ENCODE data around the gene SBDS. TPM values are rescaled to one million over a fixed set of nuclear protein-coding genes. Genes with fewer than 3 reads are reported as not detected.
A peak's percentile ranks its signal among the peaks of the same experiment; 100 is the strongest.
"Not testable (repeated sequence)": the region's sequence is repeated elsewhere in the genome, so short reads cannot be mapped to it uniquely, and the experiment has no call there.

SBDS gene
- polyA plus RNA-seq, 2 of the 4 experiments (the other 2 are of a cell fraction) = 82.7 to 101 TPM

DNA sequence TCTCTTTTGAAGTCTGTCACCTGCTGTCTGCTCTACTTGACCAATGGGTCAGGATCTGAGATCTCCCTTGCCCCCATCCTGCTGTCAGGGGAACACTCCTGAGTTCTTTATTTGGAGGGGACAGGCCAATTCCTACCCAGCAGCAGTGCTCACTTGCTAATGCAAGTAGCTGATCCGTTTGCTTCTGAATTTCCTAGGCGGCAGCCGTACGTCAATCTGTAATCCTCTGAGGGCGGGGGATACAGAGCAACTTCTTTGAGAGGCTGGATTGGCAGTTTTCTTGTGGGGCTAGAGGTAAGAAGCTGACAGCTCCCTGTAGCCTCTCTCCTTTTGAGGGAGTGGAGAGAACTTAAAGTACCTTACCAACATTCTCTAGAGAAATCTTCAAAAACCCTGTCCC lies 37.9 kb upstream of the SBDS start:
- TF ChIP-seq KDM5A (IDR thresholded peaks at IDR 0.05) = no peak
- no peak for TF ChIP-seq TP53 (CRISPR knock-in tag; IDR thresholded peaks at IDR 0.05)
- TF ChIP-seq HOXB13 (CRISPR knock-in tag; IDR thresholded peaks at IDR 0.05; ENCODE audit: low read depth) = no peak
- TF ChIP-seq, protein P1, sequence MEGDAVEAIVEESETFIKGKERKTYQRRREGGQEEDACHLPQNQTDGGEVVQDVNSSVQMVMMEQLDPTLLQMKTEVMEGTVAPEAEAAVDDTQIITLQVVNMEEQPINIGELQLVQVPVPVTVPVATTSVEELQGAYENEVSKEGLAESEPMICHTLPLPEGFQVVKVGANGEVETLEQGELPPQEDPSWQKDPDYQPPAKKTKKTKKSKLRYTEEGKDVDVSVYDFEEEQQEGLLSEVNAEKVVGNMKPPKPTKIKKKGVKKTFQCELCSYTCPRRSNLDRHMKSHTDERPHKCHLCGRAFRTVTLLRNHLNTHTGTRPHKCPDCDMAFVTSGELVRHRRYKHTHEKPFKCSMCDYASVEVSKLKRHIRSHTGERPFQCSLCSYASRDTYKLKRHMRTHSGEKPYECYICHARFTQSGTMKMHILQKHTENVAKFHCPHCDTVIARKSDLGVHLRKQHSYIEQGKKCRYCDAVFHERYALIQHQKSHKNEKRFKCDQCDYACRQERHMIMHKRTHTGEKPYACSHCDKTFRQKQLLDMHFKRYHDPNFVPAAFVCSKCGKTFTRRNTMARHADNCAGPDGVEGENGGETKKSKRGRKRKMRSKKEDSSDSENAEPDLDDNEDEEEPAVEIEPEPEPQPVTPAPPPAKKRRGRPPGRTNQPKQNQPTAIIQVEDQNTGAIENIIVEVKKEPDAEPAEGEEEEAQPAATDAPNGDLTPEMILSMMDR (IDR thresholded peaks at IDR 0.05) = no peak
- TF ChIP-seq, protein P2, sequence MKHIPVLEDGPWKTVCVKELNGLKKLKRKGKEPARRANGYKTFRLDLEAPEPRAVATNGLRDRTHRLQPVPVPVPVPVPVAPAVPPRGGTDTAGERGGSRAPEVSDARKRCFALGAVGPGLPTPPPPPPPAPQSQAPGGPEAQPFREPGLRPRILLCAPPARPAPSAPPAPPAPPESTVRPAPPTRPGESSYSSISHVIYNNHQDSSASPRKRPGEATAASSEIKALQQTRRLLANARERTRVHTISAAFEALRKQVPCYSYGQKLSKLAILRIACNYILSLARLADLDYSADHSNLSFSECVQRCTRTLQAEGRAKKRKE (CRISPR knock-in tag; IDR thresholded peaks at IDR 0.05; ENCODE audit: low read depth) = no peak
- no peak for TF ChIP-seq SMC3 (IDR thresholded peaks at IDR 0.05)
- TF ChIP-seq, protein P3, sequence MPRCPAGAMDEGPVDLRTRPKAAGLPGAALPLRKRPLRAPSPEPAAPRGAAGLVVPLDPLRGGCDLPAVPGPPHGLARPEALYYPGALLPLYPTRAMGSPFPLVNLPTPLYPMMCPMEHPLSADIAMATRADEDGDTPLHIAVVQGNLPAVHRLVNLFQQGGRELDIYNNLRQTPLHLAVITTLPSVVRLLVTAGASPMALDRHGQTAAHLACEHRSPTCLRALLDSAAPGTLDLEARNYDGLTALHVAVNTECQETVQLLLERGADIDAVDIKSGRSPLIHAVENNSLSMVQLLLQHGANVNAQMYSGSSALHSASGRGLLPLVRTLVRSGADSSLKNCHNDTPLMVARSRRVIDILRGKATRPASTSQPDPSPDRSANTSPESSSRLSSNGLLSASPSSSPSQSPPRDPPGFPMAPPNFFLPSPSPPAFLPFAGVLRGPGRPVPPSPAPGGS (IDR thresholded peaks at IDR 0.05) = no peak
- no peak for TF ChIP-seq KDM1A (IDR thresholded peaks at IDR 0.05; ENCODE audit: low read depth)
- TF ChIP-seq, protein P4, sequence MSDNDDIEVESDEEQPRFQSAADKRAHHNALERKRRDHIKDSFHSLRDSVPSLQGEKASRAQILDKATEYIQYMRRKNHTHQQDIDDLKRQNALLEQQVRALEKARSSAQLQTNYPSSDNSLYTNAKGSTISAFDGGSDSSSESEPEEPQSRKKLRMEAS (IDR thresholded peaks at IDR 0.05) = no peak
- TF ChIP-seq ESRRA (IDR thresholded peaks at IDR 0.05; ENCODE audit: borderline replicate concordance, low read length) = no peak
- no peak for TF ChIP-seq MAZ (IDR thresholded peaks at IDR 0.05; ENCODE audit: borderline replicate concordance, low read depth, low read length)
- TF ChIP-seq, protein P5, sequence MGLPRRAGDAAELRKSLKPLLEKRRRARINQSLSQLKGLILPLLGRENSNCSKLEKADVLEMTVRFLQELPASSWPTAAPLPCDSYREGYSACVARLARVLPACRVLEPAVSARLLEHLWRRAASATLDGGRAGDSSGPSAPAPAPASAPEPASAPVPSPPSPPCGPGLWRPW (IDR thresholded peaks at IDR 0.05) = no peak
- TF ChIP-seq, protein P6, sequence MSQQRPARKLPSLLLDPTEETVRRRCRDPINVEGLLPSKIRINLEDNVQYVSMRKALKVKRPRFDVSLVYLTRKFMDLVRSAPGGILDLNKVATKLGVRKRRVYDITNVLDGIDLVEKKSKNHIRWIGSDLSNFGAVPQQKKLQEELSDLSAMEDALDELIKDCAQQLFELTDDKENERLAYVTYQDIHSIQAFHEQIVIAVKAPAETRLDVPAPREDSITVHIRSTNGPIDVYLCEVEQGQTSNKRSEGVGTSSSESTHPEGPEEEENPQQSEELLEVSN (IDR thresholded peaks at IDR 0.05; ENCODE audit: borderline replicate concordance, low read depth) = no peak
- no peak for TF ChIP-seq EHF (CRISPR knock-in tag; IDR thresholded peaks at IDR 0.05)
- TF ChIP-seq ZNF302 (CRISPR knock-in tag; IDR thresholded peaks at IDR 0.05) = no peak
- TF ChIP-seq, protein P7, sequence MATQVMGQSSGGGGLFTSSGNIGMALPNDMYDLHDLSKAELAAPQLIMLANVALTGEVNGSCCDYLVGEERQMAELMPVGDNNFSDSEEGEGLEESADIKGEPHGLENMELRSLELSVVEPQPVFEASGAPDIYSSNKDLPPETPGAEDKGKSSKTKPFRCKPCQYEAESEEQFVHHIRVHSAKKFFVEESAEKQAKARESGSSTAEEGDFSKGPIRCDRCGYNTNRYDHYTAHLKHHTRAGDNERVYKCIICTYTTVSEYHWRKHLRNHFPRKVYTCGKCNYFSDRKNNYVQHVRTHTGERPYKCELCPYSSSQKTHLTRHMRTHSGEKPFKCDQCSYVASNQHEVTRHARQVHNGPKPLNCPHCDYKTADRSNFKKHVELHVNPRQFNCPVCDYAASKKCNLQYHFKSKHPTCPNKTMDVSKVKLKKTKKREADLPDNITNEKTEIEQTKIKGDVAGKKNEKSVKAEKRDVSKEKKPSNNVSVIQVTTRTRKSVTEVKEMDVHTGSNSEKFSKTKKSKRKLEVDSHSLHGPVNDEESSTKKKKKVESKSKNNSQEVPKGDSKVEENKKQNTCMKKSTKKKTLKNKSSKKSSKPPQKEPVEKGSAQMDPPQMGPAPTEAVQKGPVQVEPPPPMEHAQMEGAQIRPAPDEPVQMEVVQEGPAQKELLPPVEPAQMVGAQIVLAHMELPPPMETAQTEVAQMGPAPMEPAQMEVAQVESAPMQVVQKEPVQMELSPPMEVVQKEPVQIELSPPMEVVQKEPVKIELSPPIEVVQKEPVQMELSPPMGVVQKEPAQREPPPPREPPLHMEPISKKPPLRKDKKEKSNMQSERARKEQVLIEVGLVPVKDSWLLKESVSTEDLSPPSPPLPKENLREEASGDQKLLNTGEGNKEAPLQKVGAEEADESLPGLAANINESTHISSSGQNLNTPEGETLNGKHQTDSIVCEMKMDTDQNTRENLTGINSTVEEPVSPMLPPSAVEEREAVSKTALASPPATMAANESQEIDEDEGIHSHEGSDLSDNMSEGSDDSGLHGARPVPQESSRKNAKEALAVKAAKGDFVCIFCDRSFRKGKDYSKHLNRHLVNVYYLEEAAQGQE (IDR thresholded peaks at IDR 0.05) = no peak
- TF ChIP-seq POLR2AphosphoS2 (conservative IDR thresholded peaks at IDR 0.05; ENCODE audit: low read length) = no peak
- DNase-seq (ENCODE audit: low read depth in 1 of 2, low spot score in 1 of 2) (no peak), FAIRE-seq (no peak), ATAC-seq (no peak)
- no peak overlapping the region for H3K27ac ChIP-seq
- CTCF ChIA-PET = no interaction called here
- POLR2A ChIA-PET = no interaction called here
- H3K4me2 ChIP-seq = no peak overlapping the region
- peaks cover 7% of the 10 kb centered on the region; the same call in 1 of the 3 replicates for H3K9me3 ChIP-seq
- H3K4me1 ChIP-seq = no peaks in the 10 kb centered on the region
- no peak overlapping the region for H3K4me3 ChIP-seq
- 93% methylated on average over 5 of the region's 5 CpGs for WGBS (ENCODE audit: missing lambda C conversion rate)

DNA sequence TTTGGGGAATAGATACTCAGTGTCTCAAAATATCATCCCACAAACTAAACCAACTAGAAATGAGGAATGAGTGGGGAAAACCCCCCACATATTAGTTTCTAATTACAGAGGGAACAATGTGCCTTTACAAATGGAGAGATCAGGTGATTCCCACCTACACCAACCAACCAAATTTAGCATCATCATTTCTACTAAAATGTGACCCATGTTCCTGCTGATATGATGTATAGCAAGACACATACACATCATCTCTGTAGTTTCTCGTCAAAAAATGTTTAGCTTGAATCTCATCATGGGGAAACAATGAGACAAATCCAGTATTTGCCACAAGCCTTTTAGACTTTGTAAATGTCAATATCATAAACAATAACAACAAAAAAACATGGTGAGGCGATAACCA lies 36.3 kb upstream of the SBDS start:
- H3K9me3 ChIP-seq; H3K4me3 ChIP-seq; H3K27ac ChIP-seq; POLR2A ChIA-PET; CTCF ChIA-PET; DNase-seq (ENCODE audit: low read depth in 1 of 2, low spot score in 1 of 2); ATAC-seq; H3K4me1 ChIP-seq; H3K4me2 ChIP-seq: not testable (repeated sequence)
- WGBS (ENCODE audit: missing lambda C conversion rate) = 87% methylated on average over 2 of the region's 2 CpGs
- FAIRE-seq = peak; percentile 59

DNA sequence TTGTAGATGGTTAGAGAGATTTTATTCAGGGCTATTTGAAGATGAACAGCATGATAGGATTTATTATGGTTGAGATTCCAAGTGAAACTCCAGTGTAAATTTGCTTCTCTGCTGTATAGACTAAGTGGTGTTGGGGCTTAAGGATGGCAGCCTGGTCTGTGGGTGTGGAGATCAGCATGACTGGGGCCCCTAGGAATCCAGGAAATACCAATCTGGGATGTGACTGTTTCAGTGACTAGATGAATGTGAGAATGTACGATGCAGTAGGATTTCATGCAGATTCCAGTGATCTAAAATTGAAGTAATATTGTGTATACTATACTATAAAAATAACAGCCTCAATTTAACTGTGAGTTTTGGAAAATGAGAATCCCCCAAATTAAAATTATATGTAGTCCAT lies 30.1 kb upstream of the SBDS start:
- CTCF ChIA-PET, H3K9me3 ChIP-seq, H3K27ac ChIP-seq, FAIRE-seq, POLR2A ChIA-PET, H3K4me1 ChIP-seq, H3K4me3 ChIP-seq: not testable (repeated sequence)
- WGBS (ENCODE audit: missing lambda C conversion rate) = 11% methylated on average over 1 of the region's 1 CpG
- peak overlapping the region; percentile 28; the same call in 1 of the 3 replicates for H3K4me2 ChIP-seq
- DNase-seq (ENCODE audit: low read depth in 1 of 2, low spot score in 1 of 2) (peak in 1 of 2 experiments; percentile 17), ATAC-seq (peak; percentile 82 to 90)

Data from A549 (cell line).